GM12873 (cell line): ENCODE measurements around the gene LSM11.

Experiments
- CTCF ChIP-seq: IDR thresholded peaks from 2 replicates; pipeline ENCODE4 v1.5.1; 2012; ENCODE audit warnings: low read depth, mild to moderate bottlenecking, moderate library complexity, low read length, control low read depth; ENCODE audit not compliant: insufficient read depth; ENCODE audit errors: missing control alignments

LSM11 gene

GRCh38 chr5:157756122-157756521, 12.6 kb downstream of the LSM11 start:
- no peak for TF ChIP-seq CTCF

GRCh38 chr5:157758706-157759105, 15.2 kb downstream of the LSM11 start:
- TF ChIP-seq CTCF, result no peak

- peak; percentile 84 for TF ChIP-seq CTCF
Measured at GRCh38 chr5:157761690-157762621, 18.4 kb downstream of the LSM11 start.

GRCh38 chr5:157764531-157764930, 21.0 kb downstream of the LSM11 start:
- TF ChIP-seq CTCF, result no peak

- no peak for TF ChIP-seq CTCF
Measured at GRCh38 chr5:157766442-157766841, 22.9 kb downstream of the LSM11 start.

GRCh38 chr5:157766902-157767301, 23.4 kb downstream of the LSM11 start:
- TF ChIP-seq CTCF, result no peak

GRCh38 chr5:157767689-157768088, 24.2 kb downstream of the LSM11 start:
- no peak for TF ChIP-seq CTCF
